Frontal cortex (tissue), 4 donors: ENCODE measurements around the gene ARID1B. TPM values are rescaled to one million over a fixed set of nuclear protein-coding genes. Genes with fewer than 3 reads are reported as not detected.
A peak's percentile ranks its signal among the peaks of the same experiment; 100 is the strongest.

Experiments used
- DNase-seq, 2 donors: peaks; one replicate each; pipeline ENCODE4 v3.0.0; 2012; ENCODE audit warnings: low spot score in 2 of 2
- FAIRE-seq: peaks from 2 replicates; lab custom pipeline; 2012; peaks lifted over from hg19 to GRCh38; lab: Jason Lieb, UNC
- total RNA-seq: library from RNA; depleted of rRNA; stranded (reverse); fragments of >200 nt; gene quantifications from one replicate; pipeline ENCODE4 v1.2.3, GENCODE V29; 2014
- donor health status: control.
- donor health status: control.
- donor health status: control.

ARID1B gene
- total RNA-seq, 1 donor from 2014 or later = 59.9 TPM

- FAIRE-seq (no peak), DNase-seq (no peak)
Observed at GRCh38 chr6:157229713-157230112, 452.5 kb downstream of the ARID1B start.

DNA sequence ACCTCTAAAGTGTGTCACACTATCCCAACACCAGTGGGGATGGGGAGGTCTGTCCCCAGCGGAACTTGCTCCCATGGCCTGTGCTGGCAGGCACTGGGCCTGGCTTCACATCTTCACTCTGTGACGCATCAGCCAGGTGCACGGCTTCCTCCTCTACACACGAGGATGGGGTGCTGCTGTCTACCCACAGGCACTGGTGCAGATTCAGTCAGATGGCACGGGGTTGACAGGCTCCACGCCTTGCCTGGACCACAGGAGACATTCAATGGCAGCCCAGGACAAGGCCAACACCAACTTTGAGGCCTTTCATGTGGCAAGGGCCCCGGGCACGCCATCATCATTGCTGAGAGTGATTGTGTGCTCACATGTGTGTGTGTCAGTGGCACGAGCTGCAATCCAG, 453.7 kb downstream of the ARID1B start:
- FAIRE-seq (no peak), DNase-seq (no peak)

- DNase-seq = no peak
- FAIRE-seq = no peak
Observed at GRCh38 chr6:157232161-157232895, 455.1 kb downstream of the ARID1B start.

DNA sequence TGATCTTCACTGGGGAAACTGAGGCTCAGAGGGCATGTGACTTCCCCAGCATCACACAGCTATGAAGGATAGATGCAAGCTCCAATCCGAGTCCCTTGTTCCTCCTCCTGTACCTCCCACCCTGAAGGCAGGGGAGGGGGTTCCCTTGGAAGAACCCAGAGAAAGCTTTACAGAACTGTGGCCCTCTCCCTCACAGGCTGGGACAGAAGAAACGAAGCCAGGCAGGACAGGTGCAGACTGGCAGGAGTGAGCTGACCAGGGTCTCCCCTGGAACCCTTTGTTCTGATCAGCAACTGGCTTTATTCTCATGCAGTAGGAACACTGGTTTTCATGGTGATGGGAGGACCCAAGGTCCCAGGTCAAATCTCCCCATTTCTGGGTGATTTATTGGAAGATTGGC, 456.0 kb downstream of the ARID1B start:
- no peak for FAIRE-seq

DNA sequence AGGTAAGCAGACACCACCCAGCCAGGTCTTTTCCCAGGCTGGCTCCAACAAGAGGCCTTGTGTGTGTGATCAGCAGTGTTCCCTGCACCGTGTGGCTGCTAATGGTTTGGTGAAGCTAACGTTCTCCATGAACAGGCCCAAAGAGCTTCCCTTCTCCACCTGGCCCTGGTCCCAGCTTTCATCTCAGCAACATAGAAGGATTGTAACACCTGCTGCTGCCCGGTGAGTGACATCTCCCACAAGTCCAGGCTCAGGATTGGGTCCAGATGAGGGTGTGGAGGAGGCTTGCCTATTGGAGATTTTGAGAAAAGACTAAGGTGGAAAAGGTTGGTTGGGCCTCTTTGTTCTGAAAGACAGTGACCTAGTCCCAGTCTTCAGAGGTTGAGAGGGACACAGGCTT, 456.5 kb downstream of the ARID1B start:
- FAIRE-seq (no peak), DNase-seq (no peak)

More for the DNA sequence above, 456.0 kb downstream of the ARID1B start:
- no peak for DNase-seq

- FAIRE-seq (no peak), DNase-seq (peak; percentile 57 to 77)
Observed at GRCh38 chr6:157235600-157236039, 458.4 kb downstream of the ARID1B start.

GRCh38 chr6:157236040-157236725, 459.0 kb downstream of the ARID1B start:
- DNase-seq (no peak), FAIRE-seq (no peak)

GRCh38 chr6:157238346-157238745, 461.2 kb downstream of the ARID1B start:
- FAIRE-seq (no peak), DNase-seq (no peak)

DNA sequence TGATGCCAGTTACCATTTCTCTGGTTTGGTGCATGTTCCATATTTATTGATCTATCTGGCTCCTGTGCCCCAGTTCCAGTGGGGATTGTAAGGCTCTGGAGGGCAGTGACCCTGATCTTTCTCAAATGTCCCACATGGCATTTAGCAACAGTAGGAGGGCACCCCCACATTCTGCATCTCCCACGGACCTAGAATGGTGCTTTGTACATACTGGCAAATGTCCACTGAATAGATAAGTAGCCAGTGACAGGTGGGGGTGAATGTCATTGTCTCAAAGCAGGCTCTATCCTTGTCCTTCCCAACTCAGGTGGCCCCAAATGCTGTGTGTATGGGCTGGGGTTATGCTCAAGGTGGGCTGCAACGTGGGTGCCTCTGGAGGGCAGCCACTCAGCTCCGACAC, 462.0 kb downstream of the ARID1B start:
- DNase-seq (no peak), FAIRE-seq (no peak)

GRCh38 chr6:157239671-157240058, 462.5 kb downstream of the ARID1B start:
- FAIRE-seq (no peak), DNase-seq (no peak)

DNA sequence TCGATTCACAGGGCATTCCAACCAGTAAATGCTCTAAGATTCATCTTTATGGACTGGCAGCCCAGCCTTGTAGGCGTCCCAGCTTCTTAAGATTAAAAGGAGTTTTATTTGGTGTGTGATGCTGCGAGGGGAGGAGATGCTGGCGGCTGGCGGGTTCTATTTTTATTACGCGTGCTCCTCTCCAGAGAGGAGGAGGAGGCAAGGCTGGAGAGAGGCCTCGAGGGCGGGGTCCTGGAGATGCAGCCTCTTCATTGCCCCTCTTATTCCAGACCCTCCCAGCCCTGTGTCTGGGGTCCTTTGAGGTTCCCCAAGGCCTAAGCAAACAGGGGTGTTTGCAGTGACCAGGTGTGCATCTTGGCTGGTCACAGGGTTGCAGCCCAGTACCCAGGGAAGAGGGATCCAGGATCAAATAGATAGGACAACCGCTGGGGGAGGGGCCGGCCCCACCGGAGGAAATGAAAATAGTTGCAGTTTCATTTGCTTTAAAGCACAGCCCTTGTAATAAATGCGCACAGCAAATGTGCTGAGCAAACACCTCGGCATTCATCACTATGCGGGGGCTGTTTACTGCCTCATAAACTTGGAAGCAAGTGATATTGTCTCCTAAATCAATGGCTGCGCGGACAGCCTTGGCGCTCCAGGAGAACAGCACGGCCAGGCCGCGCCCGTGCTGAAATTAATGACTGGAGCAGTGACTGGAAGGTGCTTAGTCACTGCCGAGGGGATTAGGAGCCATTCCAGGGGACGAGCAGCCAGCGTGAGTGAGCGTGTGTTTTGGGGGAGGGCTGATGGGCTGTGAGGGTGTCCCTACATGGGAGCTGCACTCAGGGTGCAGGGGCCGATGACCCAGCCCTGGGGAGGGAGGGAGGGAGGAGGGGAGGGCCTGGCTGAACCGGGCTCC, 463.1 kb downstream of the ARID1B start:
- no peak for DNase-seq
- FAIRE-seq = no peak

DNA sequence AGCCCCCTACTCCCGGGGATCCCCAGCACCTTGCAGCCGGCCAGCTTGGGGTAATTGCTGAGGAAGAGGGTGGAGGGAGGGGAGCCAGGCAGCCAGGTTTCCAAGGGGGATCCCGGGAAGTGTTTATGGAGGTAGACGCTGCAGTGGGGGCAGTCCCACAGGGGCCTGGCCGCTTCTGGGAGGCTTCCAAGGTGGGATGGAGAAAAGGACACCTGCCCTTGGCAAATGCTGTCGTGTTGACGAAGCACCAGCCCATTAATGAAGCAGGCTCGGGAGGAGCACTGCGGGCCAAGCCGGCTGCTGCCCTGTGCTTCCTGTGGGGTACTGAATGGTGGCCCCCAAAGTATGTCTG, 463.8 kb downstream of the ARID1B start:
- DNase-seq = no peak
- FAIRE-seq = no peak

DNA sequence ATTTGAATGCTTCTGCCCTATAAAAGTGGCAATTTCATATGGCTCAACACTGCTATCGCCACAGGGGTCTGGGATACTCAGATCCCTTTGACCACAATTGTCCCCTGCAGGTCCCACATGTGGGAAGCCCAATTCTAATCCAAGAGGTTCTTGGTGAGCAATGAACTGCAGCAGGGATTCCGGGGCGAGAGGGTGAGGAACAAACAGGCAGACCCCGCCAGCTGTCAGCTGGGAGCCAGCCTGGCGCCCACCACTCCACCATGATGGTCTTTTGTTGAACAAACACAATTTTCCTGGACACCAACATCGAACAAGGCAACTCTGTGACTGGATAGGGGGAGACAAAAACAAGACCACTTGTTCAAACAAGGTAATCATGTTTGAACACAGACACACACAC, 465.6 kb downstream of the ARID1B start:
- FAIRE-seq (no peak), DNase-seq (no peak)

DNA sequence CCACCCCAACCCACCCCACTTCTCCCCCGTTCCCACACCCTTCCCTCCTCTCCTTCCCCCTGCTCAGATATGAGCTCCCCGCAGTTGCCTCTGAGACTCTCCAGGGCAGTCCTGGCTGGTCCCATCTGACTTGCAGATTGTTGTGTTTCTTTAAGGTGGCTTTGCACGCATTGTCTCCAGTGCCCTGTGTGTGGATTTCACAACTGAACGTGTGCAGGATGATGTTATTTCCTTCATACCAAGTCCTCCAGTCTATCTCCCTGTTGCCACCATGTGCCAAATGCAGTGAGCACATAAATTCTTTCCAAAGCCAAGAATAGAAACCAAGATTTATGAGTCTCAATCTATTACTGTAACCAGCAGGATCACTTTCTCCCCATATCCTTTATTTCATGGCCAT, 467.0 kb downstream of the ARID1B start:
- FAIRE-seq (no peak), DNase-seq (no peak)

DNA sequence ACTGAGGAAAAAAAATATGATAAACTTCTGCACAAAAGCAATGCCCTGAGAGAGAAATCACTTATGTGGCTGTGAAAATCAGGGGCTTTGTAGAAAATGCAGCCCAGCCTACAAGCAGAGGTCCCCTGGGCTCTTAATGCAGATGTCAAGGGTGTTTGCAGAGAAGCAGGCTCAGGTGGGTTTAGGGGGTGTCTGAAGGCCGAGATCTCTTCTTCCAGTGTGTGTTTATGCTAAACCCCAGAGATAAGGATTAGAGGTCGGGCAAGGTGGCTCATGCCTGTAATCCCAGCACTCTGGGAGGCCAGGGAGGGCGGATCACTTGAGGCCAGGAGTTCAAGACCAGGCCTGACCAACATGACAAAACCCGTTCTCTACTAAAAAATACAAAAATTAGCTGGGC, 467.6 kb downstream of the ARID1B start:
- FAIRE-seq = no peak

DNA sequence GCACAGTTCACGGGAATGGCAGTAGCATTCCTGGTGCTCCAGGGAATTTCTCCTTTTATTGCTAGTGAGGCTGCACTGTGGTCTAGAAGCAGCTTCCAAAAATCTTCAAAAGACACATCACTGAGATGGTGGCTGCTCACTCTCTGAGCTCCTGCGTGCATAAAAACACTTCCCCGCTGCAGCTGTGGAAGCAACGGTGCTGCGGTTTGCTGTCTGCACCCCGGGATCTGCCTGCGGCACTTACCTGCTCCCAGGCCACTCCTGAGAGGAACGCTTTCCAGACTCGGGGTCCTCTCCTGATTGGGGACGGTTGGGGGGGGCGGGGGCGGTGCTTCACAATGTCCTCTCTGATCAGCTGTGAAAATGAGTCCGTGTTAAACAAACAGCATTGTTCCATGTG, 468.3 kb downstream of the ARID1B start:
- DNase-seq = no peak
- no peak for FAIRE-seq

More for the DNA sequence above, 467.6 kb downstream of the ARID1B start:
- no peak for DNase-seq

DNA sequence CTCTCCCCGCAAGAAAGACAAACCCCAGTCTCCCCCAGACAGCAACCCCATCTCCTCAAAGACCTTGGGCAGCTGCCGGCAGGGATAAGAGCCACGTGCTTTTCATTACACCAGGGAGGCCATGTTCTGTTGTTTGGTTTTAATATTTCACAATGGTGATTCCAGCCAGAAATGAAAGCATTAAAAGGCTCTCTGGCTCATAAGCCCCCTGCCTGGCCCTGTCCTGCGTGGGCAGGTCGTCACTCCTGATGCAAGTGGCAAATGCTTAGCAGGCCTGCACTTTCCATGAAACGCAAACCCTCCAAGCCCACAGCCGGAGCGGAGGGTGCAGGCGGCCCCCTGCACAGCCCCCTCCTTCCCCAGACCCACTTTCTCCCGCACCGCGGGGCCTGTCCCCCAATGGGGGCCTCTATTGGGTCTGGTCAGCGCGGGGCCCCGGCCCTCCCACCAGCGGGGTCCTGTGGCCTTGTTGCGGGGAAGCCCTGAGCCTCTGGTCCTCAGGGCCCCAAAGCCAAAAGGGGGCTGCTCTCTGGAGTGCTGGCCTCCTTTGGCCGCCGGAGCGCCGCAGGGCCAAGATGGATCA, 469.0 kb downstream of the ARID1B start:
- DNase-seq (no peak), FAIRE-seq (no peak)

DNA sequence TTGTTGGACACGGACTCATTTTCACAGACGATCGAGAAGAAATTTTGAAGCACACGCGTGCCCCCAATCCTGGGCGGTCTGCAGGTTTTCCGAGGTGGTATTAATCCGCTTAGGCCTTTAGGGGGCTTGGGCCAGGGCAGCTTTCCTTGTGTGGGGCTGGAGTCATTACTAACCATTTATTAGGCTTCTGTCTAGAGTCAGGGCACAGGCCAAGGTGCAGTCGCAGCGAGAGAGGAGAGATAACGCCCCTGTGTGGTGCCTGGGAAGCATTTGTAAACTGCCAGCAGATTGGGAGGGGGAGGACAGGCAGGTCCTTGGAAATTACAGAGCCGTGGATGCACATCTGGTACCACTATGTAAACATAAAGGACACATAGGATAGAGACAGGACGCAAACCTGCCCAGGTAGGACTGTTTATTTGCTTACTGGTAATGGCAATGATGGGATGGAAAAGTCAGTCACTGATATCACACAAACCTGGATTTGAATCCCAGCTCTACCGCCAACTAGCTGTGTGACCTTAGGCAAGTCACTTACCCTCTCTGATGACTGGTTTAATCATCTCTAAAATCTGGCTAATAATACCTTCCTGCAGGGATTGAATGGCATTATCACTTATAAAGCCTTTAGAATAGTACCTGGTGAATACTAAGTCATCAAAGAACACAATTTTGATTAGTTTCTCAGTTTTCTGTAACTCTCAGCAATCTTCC, 469.8 kb downstream of the ARID1B start:
- FAIRE-seq (no peak), DNase-seq (no peak)

DNA sequence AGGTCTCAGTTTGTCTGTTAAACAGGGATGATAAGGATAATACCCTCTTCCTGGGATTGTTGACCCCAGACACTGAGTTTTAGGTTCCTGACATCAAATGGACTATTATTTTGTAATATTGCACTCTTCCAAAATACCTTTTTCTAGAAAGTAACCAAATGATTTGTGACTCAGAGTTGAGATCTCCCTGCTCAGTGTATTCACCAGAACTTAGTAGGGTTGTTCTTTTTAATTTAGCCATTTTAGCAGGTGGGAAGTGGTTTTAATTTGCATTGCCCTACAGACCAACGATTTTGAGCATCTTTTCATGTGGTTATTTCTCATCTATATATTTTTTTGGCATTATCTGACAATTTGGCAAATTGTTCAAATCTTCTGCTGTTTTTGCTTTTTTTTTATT, 471.1 kb downstream of the ARID1B start:
- DNase-seq (no peak), FAIRE-seq (no peak)

DNA sequence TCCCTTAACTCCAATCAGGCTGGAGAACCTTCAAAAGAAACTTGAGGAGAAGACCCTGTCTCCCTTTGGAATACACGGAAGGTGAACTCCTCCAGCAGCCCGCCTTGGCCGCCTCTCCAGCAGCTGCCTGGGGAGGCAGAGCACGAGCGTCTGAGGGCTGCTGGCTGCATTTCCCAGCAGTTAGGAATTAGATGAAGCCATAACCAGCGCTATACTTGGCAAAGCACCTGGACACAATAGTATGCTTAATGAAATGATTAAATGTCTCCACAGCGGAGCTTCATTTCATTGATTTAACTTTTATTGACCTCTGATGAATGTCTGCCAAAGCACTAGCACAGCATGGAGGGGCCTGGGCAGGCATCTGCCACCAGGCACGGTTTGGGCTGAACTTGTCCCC, 472.6 kb downstream of the ARID1B start:
- DNase-seq (no peak), FAIRE-seq (no peak)
